Measurements from ENCODE around the gene VIPAS39. TPM values are rescaled to one million over a fixed set of nuclear protein-coding genes. Genes with fewer than 3 reads are reported as not detected.

VIPAS39 gene
- total RNA-seq, 1 experiment from 2014 or later: 18.5 TPM

DNA sequence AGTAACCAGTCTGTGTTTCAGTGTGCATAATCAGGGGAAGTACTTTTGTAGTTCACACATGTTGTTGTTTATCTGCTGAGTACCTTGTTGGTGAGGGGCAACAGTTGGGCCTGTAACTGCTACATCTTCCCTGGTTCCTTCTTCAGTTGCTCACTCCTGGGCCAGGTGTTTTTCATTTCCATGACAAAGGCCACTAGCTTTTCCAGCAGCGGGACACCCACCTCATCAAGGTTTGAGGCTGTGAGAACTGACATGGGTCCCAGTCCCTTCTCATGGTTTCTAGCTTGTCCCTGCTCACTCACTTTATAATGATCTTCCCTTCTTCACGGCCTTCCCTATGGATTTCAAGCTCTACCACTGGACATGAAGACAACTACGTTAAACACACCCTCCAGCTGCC is 32.5 kb downstream of the VIPAS39 start:
- Histone ChIP-seq H3K27me3 (ENCODE audit: insufficient read depth, low read length) (no peaks in the 10 kb centered on the region), H3K9me3 (ENCODE audit: control insufficient read depth, low read depth, low read length) (no peaks in the 10 kb centered on the region), H3K23ac (ENCODE audit: insufficient read length, low read depth, low read length) (no peak overlapping the region), H3K56ac (ENCODE audit: insufficient read length, low read depth, low read length) (no peak overlapping the region), H3K27ac (ENCODE audit: insufficient read length, low read depth, low read length) (no peak overlapping the region), H3K4me1 (ENCODE audit: insufficient read depth, low read length) (no peaks in the 10 kb centered on the region; the same call in 1 of the 2 replicates), H4K5ac (ENCODE audit: insufficient read length, low read depth, low read length) (no peak overlapping the region), H2BK20ac (ENCODE audit: low read depth, low read length, poor library complexity, severe bottlenecking) (no peak overlapping the region), H4K20me1 (ENCODE audit: control insufficient read depth, insufficient read depth, insufficient read length) (no peaks in the 10 kb centered on the region), H3T11ph (ENCODE audit: low read length) (no peak overlapping the region), H3K79me1 (ENCODE audit: insufficient read depth, low read depth, low read length, poor library complexity, severe bottlenecking) (no peaks in the 10 kb centered on the region), H4K8ac (replicated peaks; ENCODE audit: insufficient read length, low read depth, low read length) (no peak overlapping the region), H2BK5ac (ENCODE audit: insufficient read length, low read length) (no peak overlapping the region), H3K23me2 (ENCODE audit: insufficient read length, low read depth, low read length, poor library complexity, severe bottlenecking) (no peaks in the 10 kb centered on the region), H2AFZ (ENCODE audit: low read length) (no peak overlapping the region), H3K18ac (ENCODE audit: insufficient read length, low read depth, low read length) (no peak overlapping the region), H4K91ac (ENCODE audit: insufficient read length, low read depth, low read length) (no peak overlapping the region), H3K4ac (ENCODE audit: low read depth, low read length) (no peak overlapping the region), H2AK5ac (ENCODE audit: insufficient read length, low read length) (no peak overlapping the region), H3K9ac (ENCODE audit: extremely low read depth, insufficient read length, low read length) (no peak overlapping the region), H2BK120ac (ENCODE audit: low read depth, low read length, poor library complexity, severe bottlenecking) (no peak overlapping the region), H3K14ac (ENCODE audit: insufficient read depth, low read length) (no peak overlapping the region), H2BK15ac (ENCODE audit: low read depth, low read length) (no peak overlapping the region), H3K79me2 (ENCODE audit: insufficient read depth, low read length) (no peaks in the 10 kb centered on the region), H2BK12ac (ENCODE audit: insufficient read length, low read depth, low read length) (no peak overlapping the region), H3K4me2 (ENCODE audit: insufficient read depth, insufficient read length, low read length) (no peak overlapping the region)
- TF ChIP-seq, protein P1, sequence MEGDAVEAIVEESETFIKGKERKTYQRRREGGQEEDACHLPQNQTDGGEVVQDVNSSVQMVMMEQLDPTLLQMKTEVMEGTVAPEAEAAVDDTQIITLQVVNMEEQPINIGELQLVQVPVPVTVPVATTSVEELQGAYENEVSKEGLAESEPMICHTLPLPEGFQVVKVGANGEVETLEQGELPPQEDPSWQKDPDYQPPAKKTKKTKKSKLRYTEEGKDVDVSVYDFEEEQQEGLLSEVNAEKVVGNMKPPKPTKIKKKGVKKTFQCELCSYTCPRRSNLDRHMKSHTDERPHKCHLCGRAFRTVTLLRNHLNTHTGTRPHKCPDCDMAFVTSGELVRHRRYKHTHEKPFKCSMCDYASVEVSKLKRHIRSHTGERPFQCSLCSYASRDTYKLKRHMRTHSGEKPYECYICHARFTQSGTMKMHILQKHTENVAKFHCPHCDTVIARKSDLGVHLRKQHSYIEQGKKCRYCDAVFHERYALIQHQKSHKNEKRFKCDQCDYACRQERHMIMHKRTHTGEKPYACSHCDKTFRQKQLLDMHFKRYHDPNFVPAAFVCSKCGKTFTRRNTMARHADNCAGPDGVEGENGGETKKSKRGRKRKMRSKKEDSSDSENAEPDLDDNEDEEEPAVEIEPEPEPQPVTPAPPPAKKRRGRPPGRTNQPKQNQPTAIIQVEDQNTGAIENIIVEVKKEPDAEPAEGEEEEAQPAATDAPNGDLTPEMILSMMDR (conservative IDR thresholded peaks at IDR 0.05): no peak
- H3K9me3 Mint-ChIP-seq: peaks cover 6 to 8% of the 10 kb centered on the region in 2 experiments
- H3K4me1 Mint-ChIP-seq: peaks cover 9% of the 10 kb centered on the region in 2 experiments
- peak overlapping the region; percentile 3 to 59 (median 48); a peak in 4 of 7 replicates for H3K27ac Mint-ChIP-seq
- WGBS (ENCODE audit: extremely low coverage, insufficient read length, low lambda C conversion rate): no CpG with 5 or more reads among the region's 3 CpGs
- H3K27me3 Mint-ChIP-seq (ENCODE audit: low read depth): no peaks in the 10 kb centered on the region
- peak; percentile 46 for DNase-seq
- peaks cover 21 to 74% (median 65%) of the 10 kb centered on the region in 3 experiments for H3K36me3 Mint-ChIP-seq (ENCODE audit: insufficient read depth in 1 of 3, low read depth in 3 of 3)
- H3K4me3 Mint-ChIP-seq: no peak overlapping the region
